GM18907 (cell line): ENCODE results near the gene ENSA.
"Not testable (repeated sequence)": the region's sequence is repeated elsewhere in the genome, so short reads cannot be mapped to it uniquely, and the experiment has no call there.

Experiments
- ATAC-seq: cut with Tn5 transposase; IDR thresholded peaks from one replicate; pipeline ENCODE4 v1.9.1; 2021; ENCODE audit warnings: mild to moderate bottlenecking, moderate library complexity; ENCODE audit not compliant: unreplicated experiment

ENSA gene, protein sequence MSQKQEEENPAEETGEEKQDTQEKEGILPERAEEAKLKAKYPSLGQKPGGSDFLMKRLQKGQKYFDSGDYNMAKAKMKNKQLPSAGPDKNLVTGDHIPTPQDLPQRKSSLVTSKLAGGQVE

DNA sequence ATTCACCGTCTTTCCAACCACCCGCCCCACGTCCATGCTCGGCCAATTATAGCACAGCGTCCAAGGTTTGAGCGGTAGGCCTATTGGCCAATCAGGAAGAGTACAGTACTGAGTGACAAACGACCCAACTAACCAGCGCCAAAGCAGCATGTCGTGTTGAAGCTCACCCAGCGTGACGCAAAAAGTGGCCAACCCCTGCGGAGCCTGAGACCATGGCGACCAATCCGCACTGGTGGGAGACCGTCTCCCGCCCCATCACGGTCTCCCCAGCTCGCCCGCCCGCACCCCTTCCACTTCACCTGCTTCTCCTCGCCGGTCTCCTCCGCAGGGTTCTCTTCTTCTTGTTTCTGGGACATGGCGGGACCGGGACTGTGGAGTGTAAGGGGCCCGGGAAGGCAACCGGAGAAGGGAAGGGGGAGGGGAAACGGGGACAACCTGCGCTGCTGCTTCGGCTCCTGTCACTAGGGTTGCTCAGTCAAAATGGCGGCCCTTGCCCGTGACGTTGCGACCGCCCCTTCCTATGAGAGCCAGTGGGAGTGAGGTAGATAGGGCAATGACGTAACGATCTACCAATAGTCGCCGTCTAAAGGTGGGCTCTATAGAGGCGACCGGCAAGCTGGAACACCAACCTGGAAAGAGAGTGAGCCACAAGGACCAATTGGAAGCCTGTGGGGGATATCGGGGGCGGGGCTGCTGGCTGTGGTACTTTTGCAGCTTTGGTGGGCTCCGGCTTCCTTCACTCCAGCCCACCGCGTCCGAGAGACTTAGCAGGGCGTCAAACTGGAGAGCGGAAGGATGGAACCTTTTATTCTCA is at the start of gene ENSA:
Gene ENSA, minus strand, starts transcription at position 498 of the 814 bp plus-strand sequence. Its CDS starts 142 bp downstream, at position 356.
- peak; percentile 93 for ATAC-seq

DNA sequence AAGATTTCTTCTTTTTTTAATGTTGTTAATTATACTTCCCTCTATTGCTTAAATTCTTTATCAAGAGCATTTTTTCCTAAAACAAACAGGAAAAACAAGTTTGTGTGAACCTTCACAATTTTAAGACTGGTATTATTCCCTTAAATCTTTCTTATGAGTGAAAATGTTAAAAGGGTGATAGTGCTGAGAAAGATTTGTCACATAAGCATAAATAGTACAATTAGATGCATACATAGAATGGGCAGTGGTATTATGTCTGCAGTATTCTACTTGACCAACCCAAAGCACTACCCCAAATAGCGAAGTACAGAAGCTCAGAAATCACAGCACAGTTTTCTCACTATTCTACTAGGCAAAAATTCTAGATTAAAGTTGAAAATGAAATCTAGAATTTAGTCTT is 49.6 kb upstream of the ENSA start:
- ATAC-seq = no peak

DNA sequence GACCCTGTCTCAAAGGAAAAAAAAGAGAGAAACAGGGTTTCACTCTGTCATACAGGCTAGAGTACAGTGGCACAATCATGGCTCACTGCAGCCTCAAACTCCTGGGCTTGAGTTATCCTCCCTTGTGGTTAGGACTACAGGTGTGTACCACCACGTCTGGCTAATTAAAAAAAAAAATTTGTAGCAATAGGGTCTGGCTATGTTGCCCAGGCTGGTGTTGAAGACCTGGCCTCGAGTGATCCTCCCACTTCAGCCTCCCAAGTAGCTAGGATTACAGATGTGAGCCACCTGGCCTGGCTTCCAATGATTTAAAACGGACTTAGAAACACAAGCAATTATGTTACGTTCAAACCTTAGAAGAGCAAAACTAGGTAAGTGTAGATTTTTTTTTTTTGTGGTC is 45.5 kb upstream of the ENSA start:
- ATAC-seq = no peak

DNA sequence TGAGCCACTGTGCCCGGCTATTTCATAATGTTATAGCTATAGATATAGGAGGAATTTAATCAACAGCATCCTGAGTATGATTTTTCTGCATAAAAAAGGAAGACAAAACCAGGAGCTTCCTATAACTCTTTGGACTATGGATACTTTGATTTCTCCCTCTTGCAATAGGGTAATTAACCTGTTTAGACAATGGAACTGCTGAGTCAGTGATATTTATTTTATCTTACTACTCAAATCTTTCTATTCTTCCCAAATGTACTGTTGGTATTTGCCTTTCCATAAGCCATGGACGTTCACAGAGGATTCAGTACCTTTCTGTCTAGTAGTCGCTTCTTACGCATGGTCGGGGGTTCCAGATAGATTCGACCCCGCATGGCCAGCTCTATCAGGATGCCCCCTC is 33.9 kb upstream of the ENSA start:
- ATAC-seq = no peak

DNA sequence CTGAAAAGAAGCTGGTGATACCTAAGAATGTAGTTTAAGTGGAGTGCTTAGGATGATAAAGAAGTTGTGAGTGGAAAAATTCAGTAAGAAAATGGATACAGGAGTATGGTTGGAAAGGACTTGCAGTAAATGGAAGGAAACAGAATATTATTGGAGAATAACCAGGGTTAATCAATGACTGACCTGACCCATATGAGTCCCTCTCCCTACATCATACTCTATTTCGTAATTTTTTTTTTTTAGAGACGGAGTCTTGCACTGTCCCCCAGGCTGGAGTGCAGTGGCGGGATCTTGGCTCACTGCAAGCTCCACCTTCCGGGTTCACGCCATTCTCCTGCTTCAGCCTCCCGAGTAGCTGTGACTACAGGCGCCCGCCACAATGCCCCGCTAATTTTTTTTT is 33.4 kb upstream of the ENSA start:
- no peak for ATAC-seq

DNA sequence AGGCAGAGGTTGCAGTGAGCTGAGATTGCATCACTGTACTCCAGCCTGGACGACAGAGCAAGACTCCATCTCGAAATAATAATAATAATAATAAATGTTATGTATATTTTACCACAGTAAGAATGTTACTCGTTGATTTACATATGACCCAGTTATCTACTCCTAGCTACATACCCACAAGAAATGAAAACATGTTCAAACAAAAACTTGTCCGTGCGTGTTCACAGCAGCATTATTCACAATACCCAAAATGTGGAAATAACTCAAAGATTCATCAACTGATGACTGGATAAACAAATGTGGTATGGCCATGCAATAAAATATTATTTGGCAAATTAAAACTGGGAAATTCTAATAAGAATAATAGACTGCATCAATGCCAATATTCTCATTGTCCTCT is 31.7 kb upstream of the ENSA start:
- no peak for ATAC-seq

DNA sequence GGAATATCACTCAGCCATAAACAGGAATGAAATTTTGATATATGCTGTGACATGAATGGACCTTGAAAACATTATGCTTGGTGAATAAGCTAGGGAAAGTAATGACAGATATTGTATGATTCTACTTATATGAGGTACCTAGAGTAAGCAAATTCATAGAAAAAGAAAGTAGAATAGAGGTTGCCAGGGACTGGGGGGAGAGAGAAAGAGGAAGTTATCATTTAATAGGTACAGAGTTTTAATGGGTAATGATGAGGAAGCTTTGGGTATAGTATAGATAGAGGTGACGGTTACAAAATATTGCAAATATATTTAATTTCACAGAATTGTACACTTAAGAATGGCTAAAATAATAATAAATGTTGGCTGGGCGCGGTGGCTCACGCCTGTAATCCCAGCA is 31.2 kb upstream of the ENSA start:
- no peak for ATAC-seq

DNA sequence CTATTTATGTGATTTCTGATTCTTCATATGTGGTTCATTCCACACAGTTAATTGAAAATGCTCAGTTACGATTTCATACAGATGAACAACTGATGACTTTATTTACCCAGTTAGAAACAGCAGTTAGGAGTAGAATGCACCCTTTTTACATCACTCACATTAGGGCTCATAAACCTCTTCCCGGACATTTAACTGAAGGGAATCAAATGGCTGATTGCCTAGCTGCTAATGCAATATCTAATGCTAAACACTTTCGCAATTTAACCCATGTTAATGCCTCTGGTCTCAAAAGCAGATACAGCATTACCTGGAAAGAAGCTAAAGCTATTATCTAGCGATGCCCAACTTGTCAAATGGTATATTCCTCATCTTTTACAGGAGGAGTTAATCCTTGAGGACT is 27.7 kb upstream of the ENSA start:
- ATAC-seq = not testable (repeated sequence)

DNA sequence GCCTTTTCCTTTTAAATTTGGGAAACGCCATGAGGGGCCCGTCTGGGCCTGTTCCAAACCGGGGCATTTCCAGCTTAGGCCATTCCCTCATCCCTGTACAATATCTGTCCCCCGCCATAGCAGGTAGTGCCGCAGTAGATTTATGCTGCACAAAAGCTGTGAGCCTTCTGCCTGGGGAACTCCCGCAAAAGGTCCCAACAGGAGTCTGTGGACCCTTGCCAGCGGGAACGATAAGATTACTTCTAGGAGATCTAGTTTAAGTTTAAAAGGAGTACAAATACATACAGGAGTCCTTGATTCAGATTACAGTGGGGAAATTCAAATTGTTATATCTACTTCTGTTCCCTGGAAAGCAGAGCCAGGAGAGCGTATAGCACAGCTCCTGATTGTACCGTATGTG is 25.2 kb upstream of the ENSA start:
- not testable (repeated sequence) for ATAC-seq

DNA sequence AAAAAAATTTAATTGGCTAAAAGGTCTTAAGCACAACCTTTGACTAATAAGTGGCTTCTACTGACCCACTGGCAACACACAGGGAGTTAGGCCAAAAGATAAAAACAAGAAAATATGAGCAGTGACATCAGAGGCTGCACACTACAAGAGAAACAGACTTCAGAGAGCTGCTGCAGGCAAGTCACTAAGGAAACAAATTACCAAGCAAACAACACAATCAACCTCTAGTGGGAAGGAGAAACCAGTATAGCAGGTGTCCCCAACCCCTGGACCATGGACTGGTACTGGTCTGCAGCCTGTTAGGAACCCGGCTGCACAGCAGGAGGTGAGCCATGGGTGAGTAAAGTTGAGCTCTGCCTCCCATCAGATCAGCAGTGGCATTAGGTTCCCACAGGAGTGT is 20.8 kb upstream of the ENSA start:
- ATAC-seq = no peak

DNA sequence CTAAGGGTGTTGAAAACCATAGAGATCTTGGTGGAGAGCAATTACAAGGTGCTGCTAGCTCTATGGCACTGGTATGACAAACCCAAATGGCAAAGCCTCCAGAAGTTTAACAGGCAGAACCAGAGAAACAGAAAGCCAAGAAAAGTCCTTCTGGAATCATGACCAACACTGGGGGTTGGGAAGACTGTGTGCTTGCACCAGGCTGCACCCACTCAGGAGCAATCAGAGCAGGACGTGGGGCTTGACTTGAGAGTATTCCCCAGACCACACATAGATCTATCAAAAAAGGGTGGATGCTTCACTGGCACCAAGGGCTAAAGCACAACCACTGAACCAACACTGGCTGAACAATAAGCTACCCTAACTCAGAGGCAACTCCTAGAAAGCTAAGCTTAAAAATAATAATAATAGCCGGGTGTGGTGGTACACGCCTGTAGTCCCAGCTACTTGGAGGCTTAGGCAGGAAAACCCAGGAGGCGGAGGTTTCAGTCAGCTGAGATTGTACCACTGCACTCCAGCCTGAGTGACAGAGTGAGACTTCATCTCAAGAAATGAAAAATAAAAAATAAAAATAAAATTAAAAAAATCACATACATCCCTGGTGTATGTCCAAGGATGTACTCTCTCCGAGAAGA is 20.1 kb upstream of the ENSA start:
- no peak for ATAC-seq

DNA sequence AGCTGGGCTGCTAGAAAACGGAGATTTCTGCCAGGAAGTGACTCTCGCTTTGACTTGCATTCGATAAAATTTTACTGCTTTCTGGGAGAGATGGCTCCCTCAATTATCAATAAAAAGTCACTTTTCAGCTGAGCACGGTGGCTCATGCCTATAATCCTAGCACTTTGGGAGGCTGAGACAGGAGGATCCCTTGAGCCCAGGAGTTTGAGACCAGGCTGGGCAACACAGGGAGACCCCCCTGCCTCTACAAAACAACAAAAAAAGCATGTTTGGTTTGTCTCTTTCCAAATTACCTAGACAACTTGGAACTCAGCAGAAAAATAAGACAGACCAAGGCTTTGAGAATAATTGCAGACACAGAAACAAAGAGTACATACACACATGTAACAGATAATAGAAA is 12.9 kb upstream of the ENSA start:
- no peak for ATAC-seq

DNA sequence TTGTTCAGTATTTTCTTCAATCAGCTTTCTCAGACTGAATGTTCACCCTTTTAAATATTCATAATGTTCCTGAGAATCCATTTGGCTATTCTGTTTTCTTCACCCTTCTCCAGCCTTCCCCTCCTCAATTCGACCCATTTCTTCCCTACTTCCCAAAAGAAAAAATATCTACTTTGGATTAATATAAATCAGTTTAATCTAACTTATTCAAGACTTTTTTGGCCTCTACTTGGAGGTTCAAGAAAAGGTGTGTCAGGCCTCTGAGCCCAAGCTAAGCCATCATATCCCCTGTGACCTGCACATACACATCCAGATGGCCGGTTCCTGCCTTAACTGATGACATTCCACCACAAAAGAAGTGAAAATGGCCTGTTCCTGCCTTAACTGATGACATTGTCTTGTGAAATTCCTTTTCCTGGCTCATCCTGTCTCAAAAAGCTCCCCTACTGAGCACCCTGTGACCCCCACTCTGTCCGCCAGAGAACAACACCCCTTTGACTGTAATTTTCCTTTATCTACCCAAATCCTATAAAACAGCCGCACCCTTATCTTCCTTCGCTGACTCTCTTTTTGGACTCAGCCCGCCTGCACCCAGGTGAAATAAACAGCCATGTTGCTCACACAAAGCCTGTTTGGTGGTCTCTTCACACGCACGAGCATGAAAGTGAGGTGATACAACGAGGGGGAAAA is 11.9 kb upstream of the ENSA start:
- not testable (repeated sequence) for ATAC-seq

DNA sequence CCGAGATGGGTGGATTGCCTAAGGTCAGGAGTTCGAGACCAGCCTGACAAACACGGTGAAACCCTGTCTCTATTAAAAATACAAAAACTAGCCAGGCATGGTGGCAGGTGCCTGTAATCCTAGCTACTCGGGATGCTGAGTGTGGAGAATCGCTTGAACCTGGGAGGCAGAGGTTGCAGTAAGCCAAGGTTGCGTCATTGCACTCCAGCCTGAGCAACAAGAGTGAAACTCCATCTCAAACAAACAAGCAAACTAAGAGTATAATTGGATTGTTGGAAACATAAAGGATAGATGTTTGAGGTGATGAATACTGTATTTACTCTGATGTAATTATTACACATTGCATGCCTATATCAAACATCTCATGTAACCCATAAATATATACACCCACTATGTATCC is 9.0 kb upstream of the ENSA start:
- ATAC-seq = not testable (repeated sequence)

DNA sequence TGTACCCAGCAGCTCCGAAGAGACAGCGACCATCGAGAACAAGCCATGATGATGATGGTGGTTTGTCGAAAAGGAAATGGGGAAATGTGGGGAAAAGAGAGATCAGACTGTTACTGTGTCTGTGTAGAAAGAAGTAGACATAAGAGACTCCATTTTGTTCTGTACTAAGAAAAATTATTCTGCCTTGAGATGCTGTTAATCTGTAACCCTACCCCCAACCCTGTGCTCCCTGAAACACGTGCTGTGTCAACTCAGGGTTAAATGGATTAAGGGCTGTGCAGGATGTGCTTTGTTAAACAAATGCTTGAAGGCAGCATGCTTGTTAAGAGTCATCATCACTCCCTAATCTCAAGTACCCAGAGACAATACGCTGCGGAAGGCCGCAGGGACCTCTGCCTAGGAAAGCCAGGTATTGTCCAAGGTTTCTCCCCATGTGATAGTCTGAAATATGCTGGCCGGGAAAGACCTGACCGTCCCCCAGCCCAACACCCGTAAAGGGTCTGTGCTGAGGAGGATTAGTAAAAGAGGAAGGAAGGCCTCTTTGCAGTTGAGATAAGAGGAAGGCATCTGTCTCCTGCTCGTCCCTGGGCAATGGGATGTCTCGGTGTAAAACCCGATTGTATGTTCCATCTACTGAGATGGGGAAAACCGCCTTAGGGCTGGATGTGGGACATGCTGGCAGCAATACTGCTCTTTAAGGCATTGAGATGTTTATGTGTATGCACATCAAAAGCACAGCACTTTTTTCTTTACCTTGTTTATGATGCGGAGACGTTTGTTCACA is 5.6 kb upstream of the ENSA start:
- ATAC-seq = not testable (repeated sequence)

DNA sequence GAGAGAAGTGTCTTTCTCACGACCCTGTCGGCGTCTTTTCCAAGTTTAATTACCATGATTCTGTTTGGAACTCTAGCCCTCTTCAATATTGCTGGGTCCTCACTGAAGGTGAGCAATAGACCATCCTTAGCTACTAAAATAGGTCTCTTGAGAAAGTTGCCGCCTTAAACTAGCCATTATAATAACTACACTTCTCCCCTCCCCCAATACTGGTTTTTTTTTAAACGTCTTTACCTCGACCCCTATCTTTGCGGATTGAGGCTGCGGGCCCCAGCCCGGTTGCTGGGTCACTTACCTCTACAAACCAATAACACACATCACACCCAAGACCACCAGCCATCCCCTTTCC is 672 bp downstream of the ENSA start:
- no peak for ATAC-seq

DNA sequence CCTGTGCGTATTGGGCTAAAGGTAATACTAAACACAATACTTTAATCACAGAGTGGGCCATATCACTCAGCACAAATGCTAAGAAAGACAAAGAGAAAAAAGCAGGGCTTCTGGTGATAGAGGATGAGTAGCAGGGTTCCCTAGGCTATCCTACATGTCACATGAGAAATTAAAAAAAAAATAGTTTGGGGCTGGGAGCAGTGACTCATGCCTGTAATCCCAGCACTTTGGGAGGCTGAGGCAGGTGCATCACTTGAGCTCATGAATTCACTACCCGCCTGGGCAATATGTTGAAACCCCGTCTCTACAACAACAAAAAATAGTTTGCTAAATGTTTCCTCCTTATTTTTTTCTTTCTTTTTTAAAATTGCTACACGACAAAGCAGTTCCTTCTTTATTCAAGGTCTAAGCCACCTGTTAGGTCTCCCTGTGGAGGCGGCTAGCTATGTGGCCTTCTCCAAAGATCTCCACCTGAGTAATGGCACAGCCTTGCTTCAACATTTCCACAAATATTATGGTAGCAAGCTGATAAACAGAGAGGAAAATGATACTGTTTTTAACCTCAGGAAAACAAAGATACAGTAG is 1.5 kb downstream of the ENSA start:
- no peak for ATAC-seq

DNA sequence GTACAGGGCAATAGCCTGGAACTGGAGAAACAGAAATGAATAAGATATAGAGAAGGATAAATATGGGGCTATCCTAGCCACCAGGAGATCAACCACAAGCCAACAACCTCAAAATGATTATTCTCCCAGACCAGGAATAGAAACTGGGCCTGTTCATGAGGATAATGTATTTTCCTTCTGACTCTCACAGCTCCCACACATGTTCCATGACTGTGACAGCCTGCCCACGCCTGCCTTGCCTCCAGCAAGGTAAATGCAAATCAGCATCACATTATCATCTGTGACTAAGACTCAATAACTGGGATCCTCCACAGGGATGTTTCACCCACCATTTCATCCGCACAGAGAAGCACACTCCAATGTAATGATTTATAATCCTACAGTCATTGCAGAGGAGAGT is 3.3 kb downstream of the ENSA start:
- no peak for ATAC-seq

DNA sequence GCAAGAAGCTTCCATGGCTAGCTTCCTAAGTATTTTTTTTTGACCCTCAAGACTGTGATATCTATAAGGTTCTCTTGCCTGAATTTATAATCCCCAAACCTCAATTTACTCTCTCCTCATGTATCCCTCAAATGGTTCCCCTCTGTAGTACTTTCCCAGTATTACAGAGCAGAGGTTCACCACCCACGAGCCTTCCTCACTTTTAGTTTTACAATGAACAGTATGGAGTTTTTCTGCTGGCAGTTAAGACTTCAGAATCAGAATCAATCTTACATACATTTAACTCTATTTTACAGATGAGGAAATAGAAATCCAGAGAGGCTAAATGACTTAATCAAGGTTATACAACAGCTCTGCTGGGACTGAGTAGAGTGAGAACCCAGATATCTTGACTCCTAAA is 4.9 kb downstream of the ENSA start:
- not testable (repeated sequence) for ATAC-seq

DNA sequence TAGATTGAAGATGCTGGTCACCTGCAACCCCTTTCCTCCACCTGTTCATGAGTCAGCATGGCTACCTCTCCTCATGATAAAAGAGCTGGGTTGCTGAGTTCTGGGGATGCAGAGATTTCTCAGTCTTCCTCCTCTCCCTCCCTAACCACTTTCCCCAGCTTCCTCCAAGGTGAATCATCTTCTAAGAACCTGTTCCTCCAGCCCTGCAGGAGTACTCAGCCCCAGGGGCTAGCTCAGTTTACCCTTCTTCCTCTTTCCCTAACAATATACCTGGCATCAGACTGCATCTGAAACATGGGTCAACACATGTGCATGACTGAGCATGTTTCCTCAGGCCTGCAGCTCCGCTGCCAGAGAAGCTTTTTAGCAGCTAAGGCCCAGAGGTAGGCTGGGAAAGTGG is 5.3 kb downstream of the ENSA start:
- not testable (repeated sequence) for ATAC-seq
